ENCODE measurements around the gene MYO7B. TPM values are rescaled to one million over a fixed set of nuclear protein-coding genes. Genes with fewer than 3 reads are reported as not detected.

Gene MYO7B
- total RNA-seq, 4 donors from 2014 or later = 0.07 to 0.83 (median 0.51) TPM; not detected in 1

DNA sequence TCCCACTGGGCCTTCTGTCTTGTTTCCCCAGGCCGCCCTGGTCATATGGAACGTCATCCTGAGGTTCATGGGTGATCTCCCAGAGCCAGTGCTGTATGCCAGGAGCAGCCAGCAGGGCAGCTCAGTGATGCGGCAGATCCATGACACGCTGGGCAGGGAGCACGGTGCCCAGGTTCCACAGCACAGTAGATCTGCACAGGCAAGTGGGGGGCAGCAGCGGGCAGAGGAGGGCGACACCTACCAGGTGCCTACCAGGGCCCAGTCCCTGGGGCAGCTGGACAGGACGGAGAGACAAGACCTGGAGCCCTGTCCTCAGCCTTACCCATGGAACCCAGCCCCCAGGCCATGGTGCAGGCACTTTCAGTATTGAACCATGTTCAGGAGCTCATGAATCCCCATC lies 74.3 kb downstream of the MYO7B start:
- H3K36me3 ChIP-seq = no peaks in the 10 kb centered on the region
- intact Hi-C loops (cut with DNase I; ENCODE audit: low total_unique reads) = no loop called here
- in situ Hi-C loops (cut with MboI; ENCODE audit: low sequenced_read_pairs in 4 of 4) = no loop called here

GRCh38 chr2:127610561-127610960 lies 75.1 kb downstream of the MYO7B start:
- H3K36me3 ChIP-seq = no peaks in the 10 kb centered on the region
- no peak for ATAC-seq
- DNase-seq = no peak
- no peak overlapping the region for H3K4me3 ChIP-seq
- no peaks in the 10 kb centered on the region for H3K27me3 ChIP-seq
- H3K27ac ChIP-seq = no peak overlapping the region
- in situ Hi-C loops (cut with MboI; ENCODE audit: low sequenced_read_pairs in 4 of 4) = no loop called here
- no peak for TF ChIP-seq POLR2A (IDR thresholded peaks at IDR 0.05)
- TF ChIP-seq CTCF (IDR thresholded peaks at IDR 0.05 in 4 of 5, conservative IDR thresholded peaks at IDR 0.05 in 1 of 5) = no peak
- no peaks in the 10 kb centered on the region for H3K4me1 ChIP-seq
- H3K9me3 ChIP-seq = no peaks in the 10 kb centered on the region
- intact Hi-C loops (cut with DNase I; ENCODE audit: low total_unique reads) = no loop called here

More for the DNA sequence above, 74.3 kb downstream of the MYO7B start:
- Histone ChIP-seq H3K9me3 (no peaks in the 10 kb centered on the region), H3K27me3 (no peaks in the 10 kb centered on the region), H3K4me3 (no peak overlapping the region), H3K27ac (no peak overlapping the region), H3K4me1 (no peaks in the 10 kb centered on the region)
- DNase-seq (no peak), ATAC-seq (no peak)
- TF ChIP-seq POLR2A (IDR thresholded peaks at IDR 0.05) (no peak), CTCF (IDR thresholded peaks at IDR 0.05 in 4 of 5, conservative IDR thresholded peaks at IDR 0.05 in 1 of 5) (no peak)

- H3K27me3 ChIP-seq = no peaks in the 10 kb centered on the region
- intact Hi-C loops (cut with DNase I; ENCODE audit: low total_unique reads) = no loop called here
- H3K4me1 ChIP-seq = no peaks in the 10 kb centered on the region
- no peaks in the 10 kb centered on the region for H3K36me3 ChIP-seq
- H3K4me3 ChIP-seq = no peak overlapping the region
- ATAC-seq (no peak), DNase-seq (no peak)
- no peak for TF ChIP-seq POLR2A (IDR thresholded peaks at IDR 0.05)
- TF ChIP-seq CTCF (IDR thresholded peaks at IDR 0.05 in 4 of 5, conservative IDR thresholded peaks at IDR 0.05 in 1 of 5) = no peak
- in situ Hi-C loops (cut with MboI; ENCODE audit: low sequenced_read_pairs in 4 of 4) = no loop called here
- no peak overlapping the region for H3K27ac ChIP-seq
- no peaks in the 10 kb centered on the region for H3K9me3 ChIP-seq
Observed at GRCh38 chr2:127611076-127611925, 75.8 kb downstream of the MYO7B start.

GRCh38 chr2:127612111-127612822 lies 76.8 kb downstream of the MYO7B start:
- Histone ChIP-seq H3K27ac (no peak overlapping the region), H3K9me3 (no peaks in the 10 kb centered on the region), H3K27me3 (no peaks in the 10 kb centered on the region), H3K4me1 (no peaks in the 10 kb centered on the region), H3K36me3 (no peaks in the 10 kb centered on the region), H3K4me3 (no peak overlapping the region)
- intact Hi-C loops (cut with DNase I; ENCODE audit: low total_unique reads) = no loop called here
- DNase-seq (no peak), ATAC-seq (no peak)
- TF ChIP-seq POLR2A (IDR thresholded peaks at IDR 0.05) = no peak
- TF ChIP-seq CTCF (IDR thresholded peaks at IDR 0.05 in 4 of 5, conservative IDR thresholded peaks at IDR 0.05 in 1 of 5) = no peak
- in situ Hi-C loops (cut with MboI; ENCODE audit: low sequenced_read_pairs in 4 of 4) = no loop called here
